PC-9 (cell line): ENCODE measurements around the gene DUSP22. TPM values are rescaled to one million over a fixed set of nuclear protein-coding genes. Genes with fewer than 3 reads are reported as not detected.

Source experiments
- BruUV-seq: library from RNA; stranded (reverse); fragments of 400-500 nt; replicated peaks from 2 replicates; lab custom pipeline; 2021; lab: Mats Ljungman, UMichigan
- CTCF ChIA-PET: fragments of 300-600 bp; sonication (Branson Sonifier 250); formaldehyde crosslinking; loops from one replicate; lab custom pipeline; 2022; ENCODE audit warnings: antibody characterized with exemption; lab: Charles Lee
- POLR2A ChIA-PET: fragments of 300-600 bp; sonication (Branson Sonifier 250); formaldehyde crosslinking; loops from one replicate; lab custom pipeline; 2022; ENCODE audit warnings: antibody characterized with exemption; ENCODE audit not compliant: unreplicated experiment; lab: Charles Lee
- DNase-seq, 2 experiments: peaks; one replicate each; pipeline versions ENCODE4 v3.0.0 to v3.0.0-alpha.2; 2015 to 2022; ENCODE audit warnings: mixed read lengths in 1 of 2
- H2AFZ ChIP-seq: fragments of 200-600 bp; sonication (generic); 2 replicates; pipeline ENCODE4 v1.8.1; 2017; ENCODE audit warnings: antibody characterized with exemption
- H3F3A ChIP-seq: fragments of 200-600 bp; sonication (generic); 2 replicates; pipeline ENCODE4 v1.8.1; 2017; ENCODE audit warnings: antibody characterized with exemption, mild to moderate bottlenecking, low read depth; ENCODE audit not compliant: insufficient read depth
- H3K27ac ChIP-seq: fragments of 200-600 bp; sonication (generic); 2 replicates; pipeline ENCODE4 v1.6.1; 2016; ENCODE audit warnings: mixed run types
- H3K27me3 ChIP-seq: fragments of 200-600 bp; sonication (generic); 2 replicates; pipeline ENCODE4 v1.6.1; 2016; ENCODE audit warnings: low read depth, mixed run types; ENCODE audit not compliant: insufficient read depth
- H3K36me3 ChIP-seq: fragments of 200-600 bp; sonication (generic); 2 replicates; pipeline ENCODE4 v1.6.1; 2016; ENCODE audit warnings: low read depth, mixed run types
- H3K4me1 ChIP-seq: fragments of 200-600 bp; sonication (generic); replicated peaks from 2 replicates; pipeline ENCODE4 v1.6.1; 2016; ENCODE audit warnings: mixed run types; ENCODE audit not compliant: insufficient read depth
- H3K4me2 ChIP-seq: fragments of 200-600 bp; sonication (generic); 2 replicates; pipeline ENCODE4 v1.6.1; 2017; ENCODE audit warnings: mixed run types
- H3K4me3 ChIP-seq: fragments of 200-600 bp; sonication (generic); 2 replicates; pipeline ENCODE4 v1.6.1; 2016; ENCODE audit warnings: mixed run types
- H3K79me2 ChIP-seq: fragments of 200-600 bp; sonication (generic); 2 replicates; pipeline ENCODE4 v1.6.1; 2017; ENCODE audit warnings: low read depth, mixed run types
- H3K9me2 ChIP-seq: fragments of 200-600 bp; sonication (generic); 2 replicates; pipeline ENCODE4 v1.8.1; 2017; ENCODE audit warnings: mild to moderate bottlenecking; ENCODE audit not compliant: insufficient read depth
- H3K9me3 ChIP-seq: fragments of 200-600 bp; sonication (generic); 2 replicates; pipeline ENCODE4 v1.8.1; 2016; ENCODE audit warnings: low read depth; ENCODE audit not compliant: insufficient read depth
- H4K20me1 ChIP-seq: fragments of 200-600 bp; sonication (generic); 2 replicates; pipeline ENCODE4 v1.8.1; 2017; ENCODE audit not compliant: insufficient read depth
- CTCF ChIP-seq: fragments of 200-600 bp; sonication (generic); conservative IDR thresholded peaks from 2 replicates; pipeline ENCODE4 v1.6.1; 2017; ENCODE audit warnings: mixed run types, antibody characterized with exemption, mild to moderate bottlenecking, moderate library complexity
- EZH2 ChIP-seq: fragments of 200-600 bp; sonication (generic); IDR thresholded peaks from 2 replicates; pipeline ENCODE4 v1.8.0; 2017; ENCODE audit warnings: antibody characterized with exemption, low read depth
- intact Hi-C: fragments of 100-400 bp; cut with micrococcal nuclease; formaldehyde crosslinking; loops from one replicate; pipeline ENCODE4 v1.10.0; 2022; ENCODE audit not compliant: unreplicated experiment
- total RNA-seq: library from RNA; stranded (reverse); gene quantifications from 2 replicates; pipeline ENCODE4 v1.2.3, GENCODE V29; 2021

Gene DUSP22
- total RNA-seq, 1 experiment from 2014 or later = 25.5 TPM

DNA sequence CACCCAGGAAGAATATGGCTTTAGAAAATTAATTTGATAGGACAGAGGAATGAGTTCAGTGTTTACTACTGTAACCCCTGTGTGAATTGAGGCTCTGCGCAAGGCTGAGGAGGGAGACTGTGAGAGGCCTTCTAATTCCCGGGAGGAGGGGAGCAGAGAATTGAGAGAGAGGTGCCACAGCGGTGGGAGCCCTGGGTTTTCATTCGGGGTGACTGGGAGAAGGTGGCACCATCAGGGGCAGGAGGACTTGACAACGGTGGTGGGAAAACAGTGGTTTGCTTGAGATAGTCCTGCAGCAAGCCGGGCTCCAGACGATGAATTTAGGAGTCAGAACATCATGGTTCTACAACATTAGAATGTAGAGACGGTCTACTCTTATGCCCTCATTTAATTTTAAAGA, 9.2 kb downstream of the DUSP22 start:
- TF ChIP-seq CTCF (no peak), EZH2 (no peak)
- H3K4me3 ChIP-seq = no peak overlapping the region
- intact Hi-C loops = no loop called here

DNA sequence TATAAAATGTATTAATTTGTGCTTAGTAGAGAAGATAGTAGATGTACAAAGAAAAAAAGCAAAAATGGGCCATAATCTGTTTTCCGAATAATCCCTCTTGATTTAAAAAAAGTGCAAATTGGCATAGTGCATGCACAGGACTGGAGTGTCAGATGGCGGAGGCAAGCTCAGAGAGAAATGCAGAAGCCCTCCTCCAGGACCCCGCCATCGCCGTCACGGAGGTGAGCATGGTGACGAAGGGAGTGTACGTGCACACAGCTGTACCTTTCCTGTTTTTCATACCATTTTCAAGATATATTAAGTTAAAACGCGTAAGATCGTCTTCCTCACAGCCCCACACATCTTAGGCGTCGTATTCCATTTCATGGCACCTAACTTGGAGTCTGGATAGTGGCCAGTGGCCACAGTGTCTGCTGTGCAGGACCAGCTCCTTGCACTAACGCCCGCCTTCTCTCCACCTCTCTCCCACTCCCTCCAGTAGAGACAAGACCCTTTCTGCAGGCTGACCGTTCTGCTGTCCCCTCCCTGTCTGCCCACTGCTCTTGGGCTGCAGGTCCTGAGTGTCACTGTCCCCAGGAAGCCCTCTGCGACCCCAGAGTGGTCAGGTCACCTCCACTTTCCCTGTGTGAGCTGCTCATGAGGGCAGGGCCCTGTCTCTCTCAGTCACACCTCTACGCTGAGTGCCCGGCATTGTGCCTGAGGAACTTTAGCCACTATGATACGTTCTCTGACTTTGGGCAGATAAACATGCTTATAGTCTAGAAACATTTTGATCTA, 9.8 kb downstream of the DUSP22 start:
- no peak for TF ChIP-seq EZH2
- TF ChIP-seq CTCF = no peak
- CTCF ChIA-PET = no interaction called here
- Histone ChIP-seq H4K20me1 (no peaks in the 10 kb centered on the region), H3K27ac (no peak overlapping the region), H3K4me1 (no peaks in the 10 kb centered on the region), H3F3A (no peaks in the 10 kb centered on the region), H3K36me3 (no peaks in the 10 kb centered on the region), H3K27me3 (peaks cover 88% of the 10 kb centered on the region), H2AFZ (no peak overlapping the region), H3K4me2 (no peak overlapping the region), H3K9me3 (no peaks in the 10 kb centered on the region), H3K9me2 (no peaks in the 10 kb centered on the region), H3K79me2 (no peaks in the 10 kb centered on the region), H3K4me3 (no peak overlapping the region)
- intact Hi-C loops = no loop called here
- BruUV-seq = no TSS peak
- no peak for DNase-seq
- POLR2A ChIA-PET = no interaction called here

More for the DNA sequence above, 9.2 kb downstream of the DUSP22 start:
- no peaks in the 10 kb centered on the region for H3K9me2 ChIP-seq
- BruUV-seq = no TSS peak
- DNase-seq = no peak
- H2AFZ ChIP-seq = no peak overlapping the region
- H3K9me3 ChIP-seq = no peaks in the 10 kb centered on the region
- no peaks in the 10 kb centered on the region for H4K20me1 ChIP-seq
- H3K27ac ChIP-seq = no peak overlapping the region
- H3K4me2 ChIP-seq = no peak overlapping the region
- H3F3A ChIP-seq = no peaks in the 10 kb centered on the region
- H3K4me1 ChIP-seq = no peaks in the 10 kb centered on the region
- H3K36me3 ChIP-seq = no peaks in the 10 kb centered on the region
- H3K27me3 ChIP-seq = peaks cover 82% of the 10 kb centered on the region
- CTCF ChIA-PET = no interaction called here
- H3K79me2 ChIP-seq = no peaks in the 10 kb centered on the region
- POLR2A ChIA-PET = no interaction called here

- intact Hi-C loops = no loop called here
- Histone ChIP-seq H3K4me3 (no peak overlapping the region), H3K4me1 (no peaks in the 10 kb centered on the region), H3K36me3 (no peaks in the 10 kb centered on the region), H3K9me2 (no peaks in the 10 kb centered on the region), H3K27ac (no peak overlapping the region), H3K4me2 (no peak overlapping the region), H3K79me2 (no peaks in the 10 kb centered on the region), H3K9me3 (no peaks in the 10 kb centered on the region), H4K20me1 (no peaks in the 10 kb centered on the region), H3K27me3 (peaks cover 92% of the 10 kb centered on the region), H3F3A (no peaks in the 10 kb centered on the region), H2AFZ (no peak overlapping the region)
- ChIA-PET POLR2A (no interaction called here), CTCF (no interaction called here)
- BruUV-seq = no TSS peak
- no peak for TF ChIP-seq CTCF
- no peak for TF ChIP-seq EZH2
- DNase-seq = no peak
These were observed 10.5 kb downstream of the DUSP22 start for GRCh38 chr6:302760-303159.
